ENCODE measurements around the gene CYP2U1. TPM values are rescaled to one million over a fixed set of nuclear protein-coding genes. Genes with fewer than 3 reads are reported as not detected.

CYP2U1 gene
- total RNA-seq, 1 donor from 2014 or later, result 7.8 TPM

DNA sequence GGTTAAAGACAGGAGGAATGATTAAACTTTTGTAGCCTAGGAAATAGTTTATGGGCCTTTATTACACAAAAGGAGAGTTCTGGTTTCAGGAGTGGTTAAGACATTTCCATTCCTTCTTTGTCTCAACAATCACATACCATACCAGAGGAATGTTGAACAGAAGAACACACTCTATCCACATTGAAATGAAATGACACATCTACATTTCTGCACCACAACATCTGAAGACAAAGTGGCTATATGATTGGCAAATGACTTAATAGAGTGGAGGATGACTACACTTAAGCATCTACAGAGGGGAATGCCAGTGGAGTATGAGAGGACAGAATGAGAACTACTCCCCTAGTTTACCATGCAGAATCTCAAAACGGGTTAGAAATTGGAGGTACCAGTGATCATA, 8.0 kb downstream of the CYP2U1 start:
- H3K27ac Mint-ChIP-seq, result no peak overlapping the region
- TF ChIP-seq, protein P1, sequence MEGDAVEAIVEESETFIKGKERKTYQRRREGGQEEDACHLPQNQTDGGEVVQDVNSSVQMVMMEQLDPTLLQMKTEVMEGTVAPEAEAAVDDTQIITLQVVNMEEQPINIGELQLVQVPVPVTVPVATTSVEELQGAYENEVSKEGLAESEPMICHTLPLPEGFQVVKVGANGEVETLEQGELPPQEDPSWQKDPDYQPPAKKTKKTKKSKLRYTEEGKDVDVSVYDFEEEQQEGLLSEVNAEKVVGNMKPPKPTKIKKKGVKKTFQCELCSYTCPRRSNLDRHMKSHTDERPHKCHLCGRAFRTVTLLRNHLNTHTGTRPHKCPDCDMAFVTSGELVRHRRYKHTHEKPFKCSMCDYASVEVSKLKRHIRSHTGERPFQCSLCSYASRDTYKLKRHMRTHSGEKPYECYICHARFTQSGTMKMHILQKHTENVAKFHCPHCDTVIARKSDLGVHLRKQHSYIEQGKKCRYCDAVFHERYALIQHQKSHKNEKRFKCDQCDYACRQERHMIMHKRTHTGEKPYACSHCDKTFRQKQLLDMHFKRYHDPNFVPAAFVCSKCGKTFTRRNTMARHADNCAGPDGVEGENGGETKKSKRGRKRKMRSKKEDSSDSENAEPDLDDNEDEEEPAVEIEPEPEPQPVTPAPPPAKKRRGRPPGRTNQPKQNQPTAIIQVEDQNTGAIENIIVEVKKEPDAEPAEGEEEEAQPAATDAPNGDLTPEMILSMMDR (conservative IDR thresholded peaks at IDR 0.05), result no peak

DNA sequence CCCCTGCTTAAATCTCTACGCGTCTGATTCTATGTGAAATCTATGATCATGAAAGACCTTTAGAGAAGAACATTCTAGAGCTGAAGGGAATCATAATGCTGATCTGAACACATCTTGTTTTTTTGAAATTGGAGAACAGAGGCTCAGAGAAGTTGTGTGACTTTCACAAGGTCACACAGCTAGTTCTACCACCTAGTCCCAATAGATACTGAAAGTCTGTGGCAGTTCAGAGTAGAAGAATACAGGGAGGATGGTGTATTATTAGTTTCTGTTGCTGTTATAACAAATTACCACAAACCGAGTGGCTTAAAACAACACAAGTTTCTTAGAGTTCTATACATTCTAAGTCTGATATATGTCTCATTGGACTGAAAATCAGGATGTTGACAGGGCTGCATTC, 14.5 kb downstream of the CYP2U1 start:
- H3K9me3 Mint-ChIP-seq, result no peaks in the 10 kb centered on the region
- no peak for DNase-seq (ENCODE audit: extremely low spot score, unreplicated experiment)
- TF ChIP-seq, protein P1 (conservative IDR thresholded peaks at IDR 0.05), result no peak
- no peaks in the 10 kb centered on the region for H3K27me3 Mint-ChIP-seq
- no peaks in the 10 kb centered on the region for H3K4me1 Mint-ChIP-seq (ENCODE audit: unreplicated experiment)
- no peak overlapping the region for H3K27ac Mint-ChIP-seq
- peaks cover 10% of the 10 kb centered on the region for H3K36me3 Mint-ChIP-seq
- H3K4me3 Mint-ChIP-seq, result no peak overlapping the region

More for the DNA sequence above, 8.0 kb downstream of the CYP2U1 start:
- H3K27me3 Mint-ChIP-seq, result no peaks in the 10 kb centered on the region
- H3K4me1 Mint-ChIP-seq (ENCODE audit: unreplicated experiment), result peaks cover 5% of the 10 kb centered on the region
- peaks cover 5% of the 10 kb centered on the region for H3K9me3 Mint-ChIP-seq
- no peak overlapping the region for H3K4me3 Mint-ChIP-seq
- peaks cover 19% of the 10 kb centered on the region for H3K36me3 Mint-ChIP-seq
- DNase-seq (ENCODE audit: extremely low spot score, unreplicated experiment), result no peak

DNA sequence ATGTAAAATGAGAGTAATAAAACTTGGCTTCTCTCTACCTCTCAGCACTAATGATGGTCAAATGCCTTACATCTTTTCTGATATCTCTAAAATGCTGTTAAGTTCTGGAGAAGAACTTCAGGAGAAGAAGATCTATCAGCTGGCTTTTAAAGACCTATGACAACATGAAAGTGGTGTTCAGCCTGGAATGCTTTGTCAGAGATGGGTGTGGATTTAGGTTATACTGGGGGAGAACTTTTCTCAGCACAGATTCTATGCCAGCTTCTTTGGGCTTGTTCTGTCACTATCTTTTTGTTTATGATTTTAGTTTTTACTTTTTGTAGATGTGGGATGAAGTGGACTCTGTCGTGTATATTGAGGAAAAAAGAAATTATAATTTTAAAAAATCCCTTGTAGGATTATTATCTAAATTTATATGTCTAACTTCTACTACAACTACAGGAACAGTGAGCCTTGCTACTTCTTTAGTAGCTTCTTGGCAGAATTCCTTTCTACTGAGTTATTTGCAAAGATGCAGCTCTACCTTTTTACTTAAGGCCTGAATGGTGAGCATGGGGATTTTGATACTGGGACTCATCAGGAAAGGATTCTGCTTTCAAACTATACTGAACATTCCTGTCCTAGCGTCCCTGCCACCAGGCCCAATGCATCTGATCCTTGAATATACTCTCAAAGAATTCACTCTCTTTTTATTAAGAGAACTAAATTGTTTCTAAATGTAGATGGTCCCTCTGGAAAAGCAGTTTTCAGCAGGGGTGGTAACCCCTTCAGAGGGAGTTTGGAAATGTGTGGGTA, 19.6 kb downstream of the CYP2U1 start:
- TF ChIP-seq, protein P1 (conservative IDR thresholded peaks at IDR 0.05), result no peak
- Mint-ChIP-seq H3K4me1 (ENCODE audit: unreplicated experiment) (no peaks in the 10 kb centered on the region), H3K27me3 (no peaks in the 10 kb centered on the region), H3K27ac (no peak overlapping the region), H3K9me3 (peaks cover under 1% of the 10 kb centered on the region), H3K36me3 (peaks cover 7% of the 10 kb centered on the region), H3K4me3 (no peak overlapping the region)
- no peak for DNase-seq (ENCODE audit: extremely low spot score, unreplicated experiment)

DNA sequence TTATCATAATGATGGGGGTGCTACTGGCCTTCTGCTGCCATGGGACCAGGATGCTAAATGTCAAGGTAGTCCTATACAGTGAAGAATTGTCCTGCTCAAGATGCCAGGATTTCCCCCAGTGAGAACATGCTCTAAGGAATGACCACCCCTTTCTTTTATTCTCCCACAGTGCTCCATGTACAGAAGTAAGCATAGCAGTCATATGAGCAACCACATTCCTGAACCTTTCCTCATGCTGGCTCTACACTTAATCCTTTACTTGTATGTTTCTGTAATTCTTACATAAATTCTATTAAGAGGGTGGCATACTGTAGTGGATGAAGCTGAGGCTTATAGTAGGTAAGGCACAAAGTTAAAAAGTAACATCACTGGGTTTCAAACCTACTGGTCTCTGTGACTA, 20.2 kb downstream of the CYP2U1 start:
- Mint-ChIP-seq H3K27me3 (no peaks in the 10 kb centered on the region), H3K4me1 (ENCODE audit: unreplicated experiment) (no peaks in the 10 kb centered on the region), H3K27ac (no peak overlapping the region), H3K9me3 (peaks cover 6% of the 10 kb centered on the region), H3K4me3 (no peak overlapping the region), H3K36me3 (peaks cover 8% of the 10 kb centered on the region)
- DNase-seq (ENCODE audit: extremely low spot score, unreplicated experiment), result no peak
- TF ChIP-seq, protein P1 (conservative IDR thresholded peaks at IDR 0.05), result no peak

DNA sequence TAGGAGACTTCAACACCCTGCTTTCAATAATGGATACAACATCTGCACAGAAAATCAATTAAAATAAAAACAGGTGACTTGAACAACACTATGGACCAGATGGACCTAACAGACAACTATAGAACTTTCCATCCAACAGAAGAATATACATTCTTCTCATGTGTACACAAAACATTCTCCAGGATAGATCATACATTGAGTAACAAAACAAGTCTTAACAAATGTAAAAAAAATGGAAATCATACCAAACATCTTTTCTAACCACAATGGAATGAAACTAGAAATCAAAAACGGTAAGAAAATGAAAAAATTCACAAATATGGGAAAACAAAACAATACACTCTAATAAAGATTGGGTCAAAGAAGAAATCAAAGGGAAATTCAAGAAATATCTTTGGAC, 24.7 kb downstream of the CYP2U1 start:
- Mint-ChIP-seq H3K9me3 (peaks cover 6% of the 10 kb centered on the region), H3K4me3 (no peak overlapping the region), H3K27ac (no peak overlapping the region), H3K4me1 (ENCODE audit: unreplicated experiment) (no peaks in the 10 kb centered on the region), H3K27me3 (peaks cover 4% of the 10 kb centered on the region), H3K36me3 (peaks cover 4% of the 10 kb centered on the region)
- DNase-seq (ENCODE audit: extremely low spot score, unreplicated experiment), result no peak
- TF ChIP-seq, protein P1 (conservative IDR thresholded peaks at IDR 0.05), result no peak
